Measurements from ENCODE around the gene CCND2.

GRCh38 chr12:4238577-4238976 is 35.0 kb upstream of the CCND2 start:
- TF ChIP-seq, protein P1, sequence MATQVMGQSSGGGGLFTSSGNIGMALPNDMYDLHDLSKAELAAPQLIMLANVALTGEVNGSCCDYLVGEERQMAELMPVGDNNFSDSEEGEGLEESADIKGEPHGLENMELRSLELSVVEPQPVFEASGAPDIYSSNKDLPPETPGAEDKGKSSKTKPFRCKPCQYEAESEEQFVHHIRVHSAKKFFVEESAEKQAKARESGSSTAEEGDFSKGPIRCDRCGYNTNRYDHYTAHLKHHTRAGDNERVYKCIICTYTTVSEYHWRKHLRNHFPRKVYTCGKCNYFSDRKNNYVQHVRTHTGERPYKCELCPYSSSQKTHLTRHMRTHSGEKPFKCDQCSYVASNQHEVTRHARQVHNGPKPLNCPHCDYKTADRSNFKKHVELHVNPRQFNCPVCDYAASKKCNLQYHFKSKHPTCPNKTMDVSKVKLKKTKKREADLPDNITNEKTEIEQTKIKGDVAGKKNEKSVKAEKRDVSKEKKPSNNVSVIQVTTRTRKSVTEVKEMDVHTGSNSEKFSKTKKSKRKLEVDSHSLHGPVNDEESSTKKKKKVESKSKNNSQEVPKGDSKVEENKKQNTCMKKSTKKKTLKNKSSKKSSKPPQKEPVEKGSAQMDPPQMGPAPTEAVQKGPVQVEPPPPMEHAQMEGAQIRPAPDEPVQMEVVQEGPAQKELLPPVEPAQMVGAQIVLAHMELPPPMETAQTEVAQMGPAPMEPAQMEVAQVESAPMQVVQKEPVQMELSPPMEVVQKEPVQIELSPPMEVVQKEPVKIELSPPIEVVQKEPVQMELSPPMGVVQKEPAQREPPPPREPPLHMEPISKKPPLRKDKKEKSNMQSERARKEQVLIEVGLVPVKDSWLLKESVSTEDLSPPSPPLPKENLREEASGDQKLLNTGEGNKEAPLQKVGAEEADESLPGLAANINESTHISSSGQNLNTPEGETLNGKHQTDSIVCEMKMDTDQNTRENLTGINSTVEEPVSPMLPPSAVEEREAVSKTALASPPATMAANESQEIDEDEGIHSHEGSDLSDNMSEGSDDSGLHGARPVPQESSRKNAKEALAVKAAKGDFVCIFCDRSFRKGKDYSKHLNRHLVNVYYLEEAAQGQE (IDR thresholded peaks at IDR 0.05; ENCODE audit: borderline replicate concordance) = no peak
- TF ChIP-seq, protein P2, sequence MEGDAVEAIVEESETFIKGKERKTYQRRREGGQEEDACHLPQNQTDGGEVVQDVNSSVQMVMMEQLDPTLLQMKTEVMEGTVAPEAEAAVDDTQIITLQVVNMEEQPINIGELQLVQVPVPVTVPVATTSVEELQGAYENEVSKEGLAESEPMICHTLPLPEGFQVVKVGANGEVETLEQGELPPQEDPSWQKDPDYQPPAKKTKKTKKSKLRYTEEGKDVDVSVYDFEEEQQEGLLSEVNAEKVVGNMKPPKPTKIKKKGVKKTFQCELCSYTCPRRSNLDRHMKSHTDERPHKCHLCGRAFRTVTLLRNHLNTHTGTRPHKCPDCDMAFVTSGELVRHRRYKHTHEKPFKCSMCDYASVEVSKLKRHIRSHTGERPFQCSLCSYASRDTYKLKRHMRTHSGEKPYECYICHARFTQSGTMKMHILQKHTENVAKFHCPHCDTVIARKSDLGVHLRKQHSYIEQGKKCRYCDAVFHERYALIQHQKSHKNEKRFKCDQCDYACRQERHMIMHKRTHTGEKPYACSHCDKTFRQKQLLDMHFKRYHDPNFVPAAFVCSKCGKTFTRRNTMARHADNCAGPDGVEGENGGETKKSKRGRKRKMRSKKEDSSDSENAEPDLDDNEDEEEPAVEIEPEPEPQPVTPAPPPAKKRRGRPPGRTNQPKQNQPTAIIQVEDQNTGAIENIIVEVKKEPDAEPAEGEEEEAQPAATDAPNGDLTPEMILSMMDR (IDR thresholded peaks at IDR 0.05; ENCODE audit: poor library complexity, severe bottlenecking) = no peak

Data from neural cell (in vitro differentiated cells).